Measurements from ENCODE around the gene TPST2. TPM values are rescaled to one million over a fixed set of nuclear protein-coding genes. Genes with fewer than 3 reads are reported as not detected.
A peak's percentile ranks its signal among the peaks of the same experiment; 100 is the strongest.

TPST2 gene
- total RNA-seq, 1 donor from 2014 or later: 63.1 TPM

DNA sequence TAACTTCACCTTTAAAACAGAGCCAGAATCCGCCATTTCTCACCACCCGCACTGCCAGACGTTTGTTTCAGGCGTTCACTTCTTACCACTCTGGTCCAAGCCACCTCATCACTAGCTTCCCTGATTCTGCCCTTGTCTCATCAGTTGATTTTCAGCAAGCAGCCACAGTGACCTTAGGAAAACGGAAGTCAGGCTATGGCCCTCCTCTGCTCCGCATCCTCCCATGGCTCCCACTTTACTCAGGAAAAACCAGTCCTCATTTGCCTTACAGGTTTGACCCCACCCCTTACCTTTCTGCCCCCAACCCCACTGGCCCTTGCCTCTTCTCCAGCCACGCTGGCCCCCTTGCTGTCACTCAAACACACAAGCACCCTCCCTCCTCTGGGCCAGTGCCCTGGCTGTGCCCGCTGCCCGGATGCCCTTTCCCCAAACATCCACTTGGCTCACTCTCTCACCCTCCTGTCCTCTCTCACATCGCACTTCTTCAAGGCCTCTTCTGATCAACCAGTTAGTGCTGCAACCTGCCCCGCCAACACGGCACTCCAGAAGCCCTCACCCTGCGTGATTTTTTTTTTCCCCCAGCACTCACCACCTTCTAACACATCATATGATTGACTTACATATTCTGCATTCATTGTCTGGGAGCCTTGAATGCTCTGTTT lies 18.9 kb downstream of the TPST2 start:
- DNase-seq (no peak), ATAC-seq (no peak)
- peaks cover 79% of the 10 kb centered on the region for H3K4me1 ChIP-seq
- H3K36me3 ChIP-seq: peaks cover 10% of the 10 kb centered on the region
- intact Hi-C loops (cut with DNase I): no loop called here
- H3K27ac ChIP-seq: no peak overlapping the region
- TF ChIP-seq, protein P1, sequence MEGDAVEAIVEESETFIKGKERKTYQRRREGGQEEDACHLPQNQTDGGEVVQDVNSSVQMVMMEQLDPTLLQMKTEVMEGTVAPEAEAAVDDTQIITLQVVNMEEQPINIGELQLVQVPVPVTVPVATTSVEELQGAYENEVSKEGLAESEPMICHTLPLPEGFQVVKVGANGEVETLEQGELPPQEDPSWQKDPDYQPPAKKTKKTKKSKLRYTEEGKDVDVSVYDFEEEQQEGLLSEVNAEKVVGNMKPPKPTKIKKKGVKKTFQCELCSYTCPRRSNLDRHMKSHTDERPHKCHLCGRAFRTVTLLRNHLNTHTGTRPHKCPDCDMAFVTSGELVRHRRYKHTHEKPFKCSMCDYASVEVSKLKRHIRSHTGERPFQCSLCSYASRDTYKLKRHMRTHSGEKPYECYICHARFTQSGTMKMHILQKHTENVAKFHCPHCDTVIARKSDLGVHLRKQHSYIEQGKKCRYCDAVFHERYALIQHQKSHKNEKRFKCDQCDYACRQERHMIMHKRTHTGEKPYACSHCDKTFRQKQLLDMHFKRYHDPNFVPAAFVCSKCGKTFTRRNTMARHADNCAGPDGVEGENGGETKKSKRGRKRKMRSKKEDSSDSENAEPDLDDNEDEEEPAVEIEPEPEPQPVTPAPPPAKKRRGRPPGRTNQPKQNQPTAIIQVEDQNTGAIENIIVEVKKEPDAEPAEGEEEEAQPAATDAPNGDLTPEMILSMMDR (IDR thresholded peaks at IDR 0.05): no peak
- no peaks in the 10 kb centered on the region for H3K9me3 ChIP-seq
- H3K4me3 ChIP-seq: no peak overlapping the region
- no peaks in the 10 kb centered on the region for H3K27me3 ChIP-seq (ENCODE audit: low read depth)

DNA sequence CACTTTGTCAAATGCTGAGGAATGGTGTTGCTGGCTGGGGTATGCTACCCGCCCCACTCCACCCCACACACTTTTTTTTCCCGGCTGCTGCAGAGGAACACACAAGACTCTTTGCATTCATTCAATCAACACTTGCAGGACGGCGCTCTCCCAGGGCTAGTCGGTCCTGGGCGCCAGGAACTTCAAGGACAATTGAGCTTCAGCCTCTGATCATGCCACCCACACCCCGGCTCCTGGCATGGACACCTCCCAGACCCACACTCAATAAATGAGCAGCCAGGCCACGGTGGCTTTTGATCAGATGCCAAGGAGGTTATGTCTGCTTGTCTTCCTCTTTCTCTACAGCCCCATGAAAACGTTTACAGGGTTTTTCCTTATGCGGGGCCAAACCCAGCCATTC lies 19.8 kb downstream of the TPST2 start:
- Histone ChIP-seq H3K4me1 (peaks cover 75% of the 10 kb centered on the region), H3K27me3 (ENCODE audit: low read depth) (no peaks in the 10 kb centered on the region), H3K27ac (no peak overlapping the region), H3K9me3 (no peaks in the 10 kb centered on the region), H3K36me3 (peaks cover 14% of the 10 kb centered on the region), H3K4me3 (no peak overlapping the region)
- no peak for ATAC-seq
- DNase-seq: no peak
- intact Hi-C loops (cut with DNase I): no loop called here
- TF ChIP-seq, protein P1 (IDR thresholded peaks at IDR 0.05): no peak

DNA sequence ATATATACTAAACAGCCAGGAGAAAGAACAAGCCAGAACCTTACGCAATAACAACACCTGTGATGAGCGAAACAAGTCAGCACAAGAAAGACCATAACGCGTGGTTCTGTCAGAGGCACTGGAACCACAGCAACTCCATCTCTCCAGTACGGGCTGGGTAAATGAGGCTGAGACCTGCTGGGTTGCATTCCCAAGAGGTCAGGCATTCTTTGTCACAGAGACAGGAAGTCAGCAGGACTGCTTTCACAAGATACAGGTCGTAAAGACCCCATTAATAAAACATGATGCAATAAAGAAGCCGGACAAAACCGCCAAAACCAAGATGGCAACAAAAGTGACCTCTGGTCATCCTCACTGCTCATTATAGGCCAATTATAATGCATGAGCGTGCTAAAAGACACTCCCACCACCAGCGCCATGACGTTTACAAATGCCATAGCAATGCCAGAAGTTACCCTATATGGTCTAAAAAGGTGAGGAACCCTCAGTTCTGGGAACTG lies 21.7 kb downstream of the TPST2 start:
- intact Hi-C loops (cut with DNase I): no loop called here
- TF ChIP-seq, protein P1 (IDR thresholded peaks at IDR 0.05): no peak
- Histone ChIP-seq H3K27ac (no peak overlapping the region), H3K4me1 (peaks cover 71% of the 10 kb centered on the region), H3K36me3 (peaks cover 21% of the 10 kb centered on the region), H3K4me3 (no peak overlapping the region), H3K27me3 (ENCODE audit: low read depth) (no peaks in the 10 kb centered on the region), H3K9me3 (no peaks in the 10 kb centered on the region)
- DNase-seq: no peak
- ATAC-seq: peak in 1 of 2 donors; percentile 40

DNA sequence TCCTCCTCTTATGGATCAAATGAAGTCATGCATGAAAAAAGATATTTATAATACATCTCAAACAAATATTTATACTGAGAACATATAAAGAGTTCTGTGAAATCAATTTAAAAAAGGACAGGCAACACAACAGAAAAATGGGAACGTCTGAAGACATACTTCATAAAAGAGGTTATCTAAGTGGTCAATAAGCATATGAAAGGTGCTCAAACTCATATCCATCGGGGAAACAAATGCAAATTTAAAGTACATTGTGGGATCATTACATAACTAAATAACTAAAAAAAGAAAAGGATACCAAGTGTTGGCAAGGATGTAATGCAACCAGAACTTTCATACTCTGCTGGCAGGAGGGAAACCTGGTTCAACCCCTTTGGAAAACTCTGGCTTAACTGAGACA lies 22.3 kb downstream of the TPST2 start:
- intact Hi-C loops (cut with DNase I): no loop called here
- no peak overlapping the region for H3K27ac ChIP-seq
- TF ChIP-seq, protein P1 (IDR thresholded peaks at IDR 0.05): no peak
- ATAC-seq (no peak), DNase-seq (no peak)
- H3K4me3 ChIP-seq: no peak overlapping the region
- no peaks in the 10 kb centered on the region for H3K27me3 ChIP-seq (ENCODE audit: low read depth)
- peaks cover 21% of the 10 kb centered on the region for H3K36me3 ChIP-seq
- no peaks in the 10 kb centered on the region for H3K9me3 ChIP-seq
- peaks cover 65% of the 10 kb centered on the region for H3K4me1 ChIP-seq

- Histone ChIP-seq H3K4me3 (no peak overlapping the region), H3K9me3 (no peaks in the 10 kb centered on the region), H3K27ac (no peak overlapping the region), H3K27me3 (ENCODE audit: low read depth) (no peaks in the 10 kb centered on the region), H3K36me3 (peaks cover 21% of the 10 kb centered on the region), H3K4me1 (peaks cover 63% of the 10 kb centered on the region)
- DNase-seq (no peak), ATAC-seq (no peak)
- intact Hi-C loops (cut with DNase I): no loop called here
- TF ChIP-seq, protein P1 (IDR thresholded peaks at IDR 0.05): no peak
Observed at GRCh38 chr22:26566994-26567393, 22.9 kb downstream of the TPST2 start.

Data from lower lobe of right lung (tissue), 2 donors.